Measurements from ENCODE around the gene GPC3.

The GPC3 gene

DNA sequence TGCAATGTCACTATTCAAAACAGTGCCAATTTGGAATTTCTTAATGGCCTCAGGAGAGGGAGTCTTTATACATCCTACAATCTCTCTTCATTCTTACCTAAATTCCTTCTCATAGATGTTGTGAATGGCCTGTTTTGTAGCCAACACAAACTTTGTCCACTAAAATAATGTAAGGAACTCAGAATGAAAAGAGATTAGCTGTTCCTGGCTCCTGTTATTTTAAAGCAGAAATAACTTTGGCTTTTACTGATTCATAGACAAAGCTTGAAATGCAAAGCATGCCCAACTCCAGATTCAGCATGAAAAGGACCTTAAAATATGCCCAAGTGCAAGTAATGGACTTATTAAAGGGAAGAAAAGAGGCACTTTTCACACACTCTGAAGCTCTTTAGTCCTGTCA is 424.1 kb downstream of the GPC3 start:
- TF ChIP-seq EGR1 (IDR thresholded peaks at IDR 0.05) (no peak), FOXM1 (IDR thresholded peaks at IDR 0.05; ENCODE audit: borderline replicate concordance, low read depth) (no peak), TAF1 (IDR thresholded peaks at IDR 0.05; ENCODE audit: low read depth) (no peak)
- TF ChIP-seq, protein P1, sequence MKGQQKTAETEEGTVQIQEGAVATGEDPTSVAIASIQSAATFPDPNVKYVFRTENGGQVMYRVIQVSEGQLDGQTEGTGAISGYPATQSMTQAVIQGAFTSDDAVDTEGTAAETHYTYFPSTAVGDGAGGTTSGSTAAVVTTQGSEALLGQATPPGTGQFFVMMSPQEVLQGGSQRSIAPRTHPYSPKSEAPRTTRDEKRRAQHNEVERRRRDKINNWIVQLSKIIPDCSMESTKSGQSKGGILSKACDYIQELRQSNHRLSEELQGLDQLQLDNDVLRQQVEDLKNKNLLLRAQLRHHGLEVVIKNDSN (IDR thresholded peaks at IDR 0.05), result no peak

DNA sequence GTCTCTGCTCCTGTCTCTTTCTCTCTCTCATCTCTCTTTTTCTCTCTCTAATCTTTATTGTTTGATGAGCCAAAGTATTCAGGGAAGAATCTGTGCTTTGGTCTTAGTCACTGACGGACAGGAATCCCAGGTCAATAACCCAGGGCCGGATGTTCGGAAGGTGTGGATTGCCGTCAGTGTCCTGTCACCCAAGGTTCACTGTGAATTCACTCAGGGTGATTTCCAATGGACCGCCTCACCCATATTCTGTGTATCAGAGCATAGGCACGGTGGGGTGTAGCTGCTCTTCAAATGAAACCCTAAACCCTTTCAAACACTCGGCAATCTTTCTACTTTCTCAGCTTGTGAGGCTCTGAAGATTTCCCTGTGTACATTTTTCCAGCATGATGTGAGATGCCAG is 425.5 kb downstream of the GPC3 start:
- no peak for TF ChIP-seq EGR1 (IDR thresholded peaks at IDR 0.05)

DNA sequence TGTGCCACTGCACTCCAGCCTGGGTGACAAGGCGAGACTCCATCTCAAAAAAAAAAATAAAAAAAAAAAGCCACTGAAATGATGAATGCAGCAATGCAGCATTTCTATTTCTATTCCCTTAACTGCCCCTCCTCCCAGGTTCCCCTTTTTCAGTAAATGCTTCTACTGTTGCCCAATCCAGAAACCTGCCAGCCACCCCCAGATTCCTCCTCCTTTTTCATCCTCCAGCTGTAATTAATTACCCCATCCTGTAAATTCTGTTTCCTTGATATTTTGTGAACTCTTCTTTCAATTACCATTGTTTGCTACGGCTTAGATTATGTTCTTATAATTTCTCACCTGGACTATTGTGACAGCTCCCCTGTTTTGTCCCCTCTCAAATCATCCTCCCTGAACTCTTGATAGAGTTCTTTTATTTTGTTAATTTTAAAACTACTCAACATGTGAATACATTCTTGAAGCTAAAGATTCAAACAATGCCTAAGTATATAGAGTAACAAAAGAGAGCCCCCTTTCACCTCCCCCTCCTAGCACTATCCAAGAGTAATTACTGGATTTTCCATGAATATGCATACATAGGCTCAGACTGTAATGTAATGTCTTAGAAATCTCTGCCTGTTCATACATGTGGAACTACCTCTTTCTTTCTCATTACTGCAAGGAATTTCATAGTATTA is 429.5 kb downstream of the GPC3 start:
- no peak for TF ChIP-seq EP300 (IDR thresholded peaks at IDR 0.05; ENCODE audit: borderline replicate concordance)
- no peak for TF ChIP-seq REST (IDR thresholded peaks at IDR 0.05; ENCODE audit: low read depth)
- TF ChIP-seq TCF12 (IDR thresholded peaks at IDR 0.05; ENCODE audit: low read depth), result no peak

GRCh38 chrX:133550665-133551485 is 434.5 kb downstream of the GPC3 start:
- TF ChIP-seq TCF12 (IDR thresholded peaks at IDR 0.05; ENCODE audit: low read depth), result no peak
- no peak for TF ChIP-seq NFIC (IDR thresholded peaks at IDR 0.05)
- no peak for TF ChIP-seq YY1 (IDR thresholded peaks at IDR 0.05; ENCODE audit: low read depth)
- TF ChIP-seq EGR1 (IDR thresholded peaks at IDR 0.05), result no peak
- TF ChIP-seq TEAD4 (IDR thresholded peaks at IDR 0.05), result no peak
- TF ChIP-seq REST (IDR thresholded peaks at IDR 0.05; ENCODE audit: low read depth), result no peak
- TF ChIP-seq, protein P2, sequence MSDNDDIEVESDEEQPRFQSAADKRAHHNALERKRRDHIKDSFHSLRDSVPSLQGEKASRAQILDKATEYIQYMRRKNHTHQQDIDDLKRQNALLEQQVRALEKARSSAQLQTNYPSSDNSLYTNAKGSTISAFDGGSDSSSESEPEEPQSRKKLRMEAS (IDR thresholded peaks at IDR 0.05), result no peak
- no peak for TF ChIP-seq CEBPB (IDR thresholded peaks at IDR 0.05)
- TF ChIP-seq, protein P1 (IDR thresholded peaks at IDR 0.05), result no peak
- TF ChIP-seq TAF1 (IDR thresholded peaks at IDR 0.05; ENCODE audit: low read depth), result no peak
- TF ChIP-seq FOXM1 (IDR thresholded peaks at IDR 0.05; ENCODE audit: borderline replicate concordance, low read depth), result no peak
- TF ChIP-seq ZBTB7A (IDR thresholded peaks at IDR 0.05; ENCODE audit: low read depth), result no peak
- TF ChIP-seq RAD21 (IDR thresholded peaks at IDR 0.05; ENCODE audit: low read depth), result no peak
- no peak for TF ChIP-seq CREB1 (IDR thresholded peaks at IDR 0.05; ENCODE audit: low read depth)
- TF ChIP-seq EP300 (IDR thresholded peaks at IDR 0.05; ENCODE audit: borderline replicate concordance), result no peak

GRCh38 chrX:133549295-133549933 is 436.0 kb downstream of the GPC3 start:
- TF ChIP-seq, protein P2 (IDR thresholded peaks at IDR 0.05), result no peak
- TF ChIP-seq ZBTB7A (IDR thresholded peaks at IDR 0.05; ENCODE audit: low read depth), result no peak
- TF ChIP-seq RAD21 (IDR thresholded peaks at IDR 0.05; ENCODE audit: low read depth), result no peak
- TF ChIP-seq, protein P1 (IDR thresholded peaks at IDR 0.05), result no peak
- no peak for TF ChIP-seq TEAD4 (IDR thresholded peaks at IDR 0.05)
- no peak for TF ChIP-seq EP300 (IDR thresholded peaks at IDR 0.05; ENCODE audit: borderline replicate concordance)
- no peak for TF ChIP-seq CEBPB (IDR thresholded peaks at IDR 0.05)
- no peak for TF ChIP-seq REST (IDR thresholded peaks at IDR 0.05; ENCODE audit: low read depth)
- TF ChIP-seq EGR1 (IDR thresholded peaks at IDR 0.05), result no peak
- TF ChIP-seq YY1 (IDR thresholded peaks at IDR 0.05; ENCODE audit: low read depth), result no peak
- no peak for TF ChIP-seq TAF1 (IDR thresholded peaks at IDR 0.05; ENCODE audit: low read depth)
- TF ChIP-seq CREB1 (IDR thresholded peaks at IDR 0.05; ENCODE audit: low read depth), result no peak
- no peak for TF ChIP-seq TCF12 (IDR thresholded peaks at IDR 0.05; ENCODE audit: low read depth)

Data from Ishikawa (cell line).